ENCODE data around the gene SLC38A2. TPM values are rescaled to one million over a fixed set of nuclear protein-coding genes. Genes with fewer than 3 reads are reported as not detected.
A peak's percentile ranks its signal among the peaks of the same experiment; 100 is the strongest.

SLC38A2 gene
- total RNA-seq, 1 experiment from 2014 or later = 381 TPM

DNA sequence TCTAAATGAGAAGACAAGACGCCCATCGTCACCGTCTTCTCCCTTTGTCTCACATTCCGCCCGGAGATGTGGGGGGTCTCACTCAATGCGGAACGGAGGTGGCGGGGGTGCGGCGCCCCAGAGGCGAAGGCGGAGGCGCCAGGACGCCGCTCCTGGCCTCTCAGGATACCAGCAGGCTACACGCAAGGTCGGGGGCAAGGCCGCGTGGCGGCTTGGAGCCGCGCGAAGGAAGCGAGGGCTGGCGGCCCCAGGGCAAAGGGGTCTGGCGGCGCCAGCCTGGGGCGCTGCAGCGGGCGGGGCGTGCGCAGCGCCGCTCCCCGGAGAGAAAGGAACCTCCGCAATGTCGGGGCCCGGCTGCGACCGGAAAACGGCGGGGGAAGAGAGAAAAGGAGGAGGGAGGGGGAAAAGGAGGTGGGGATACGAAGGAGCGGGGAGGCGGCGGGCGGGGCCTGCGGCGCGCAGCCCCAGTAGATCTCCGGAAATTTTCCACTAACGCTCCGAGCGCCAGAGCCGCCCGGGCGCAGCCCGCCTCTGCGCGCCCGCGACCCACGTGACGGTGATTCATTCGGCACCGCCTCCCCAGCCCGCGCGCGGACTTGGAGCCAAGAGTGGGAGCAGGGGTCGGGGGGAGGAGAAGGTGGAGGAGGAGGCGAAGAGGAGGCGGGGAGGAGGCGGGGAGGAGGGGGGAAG, 10.5 kb upstream of the SLC38A2 start:
- CTCF ChIA-PET = no interaction called here
- Mint-ChIP-seq H3K27ac (peak overlapping the region; percentile 99), H3K4me3 (peak overlapping the region; percentile 89), H3K9me3 (peaks cover 10% of the 10 kb centered on the region), H3K4me1 (peaks cover 67% of the 10 kb centered on the region), H3K36me3 (peaks cover 10% of the 10 kb centered on the region), H3K27me3 (ENCODE audit: low read depth) (no peaks in the 10 kb centered on the region; the same call in 1 of the 2 replicates)
- POLR2A ChIA-PET = interaction anchor here (1.2 to 1.5 kb wide), 3 partner anchors 10 to 278 kb away, joined by 4 to 9 read pairs (median 4); no protein-coding TSS in a partner anchor
- peak; percentile 68 for ATAC-seq
- DNase-seq (ENCODE audit: low spot score) = peak; percentile 90
- TF ChIP-seq MYBL2 (CRISPR knock-in tag; IDR thresholded peaks at IDR 0.05) (peak; percentile 79), RORB (CRISPR knock-in tag; IDR thresholded peaks at IDR 0.05) (no peak), CREM (CRISPR knock-in tag; IDR thresholded peaks at IDR 0.05) (peak; percentile 59; the same call in 1 of the 2 replicates), TP53 (CRISPR knock-in tag; IDR thresholded peaks at IDR 0.05) (no peak), ZNF263 (CRISPR knock-in tag; IDR thresholded peaks at IDR 0.05; ENCODE audit: low read depth) (no peak), ZNF423 (CRISPR knock-in tag; IDR thresholded peaks at IDR 0.05) (peak; percentile 87), ESRRA (CRISPR knock-in tag; IDR thresholded peaks at IDR 0.05; ENCODE audit: borderline replicate concordance) (peak; percentile 46; the same call in 1 of the 2 replicates), SP1 (CRISPR knock-in tag; conservative IDR thresholded peaks at IDR 0.05) (peak; percentile 64), NR3C1 (CRISPR knock-in tag; conservative IDR thresholded peaks at IDR 0.05; ENCODE audit: low read depth) (no peak), FOXP1 (CRISPR knock-in tag; IDR thresholded peaks at IDR 0.05; ENCODE audit: borderline replicate concordance) (peak; percentile 91), ZNF317 (CRISPR knock-in tag; IDR thresholded peaks at IDR 0.05; ENCODE audit: borderline replicate concordance, low read depth) (0 out of 2 replicates have a peak, but pooled peaks have one; percentile 26), ATF1 (CRISPR knock-in tag; IDR thresholded peaks at IDR 0.05) (no peak), GABPB1 (CRISPR knock-in tag; IDR thresholded peaks at IDR 0.05) (peak; percentile 67), CBFB (CRISPR knock-in tag; IDR thresholded peaks at IDR 0.05; ENCODE audit: low read depth) (no peak), ELF4 (CRISPR knock-in tag; IDR thresholded peaks at IDR 0.05; ENCODE audit: low read depth) (peak; percentile 73; the same call in 1 of the 2 replicates)
- TF ChIP-seq, protein P1, sequence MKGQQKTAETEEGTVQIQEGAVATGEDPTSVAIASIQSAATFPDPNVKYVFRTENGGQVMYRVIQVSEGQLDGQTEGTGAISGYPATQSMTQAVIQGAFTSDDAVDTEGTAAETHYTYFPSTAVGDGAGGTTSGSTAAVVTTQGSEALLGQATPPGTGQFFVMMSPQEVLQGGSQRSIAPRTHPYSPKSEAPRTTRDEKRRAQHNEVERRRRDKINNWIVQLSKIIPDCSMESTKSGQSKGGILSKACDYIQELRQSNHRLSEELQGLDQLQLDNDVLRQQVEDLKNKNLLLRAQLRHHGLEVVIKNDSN (CRISPR knock-in tag; IDR thresholded peaks at IDR 0.05) = peak; percentile 78
- TF ChIP-seq, protein P2, sequence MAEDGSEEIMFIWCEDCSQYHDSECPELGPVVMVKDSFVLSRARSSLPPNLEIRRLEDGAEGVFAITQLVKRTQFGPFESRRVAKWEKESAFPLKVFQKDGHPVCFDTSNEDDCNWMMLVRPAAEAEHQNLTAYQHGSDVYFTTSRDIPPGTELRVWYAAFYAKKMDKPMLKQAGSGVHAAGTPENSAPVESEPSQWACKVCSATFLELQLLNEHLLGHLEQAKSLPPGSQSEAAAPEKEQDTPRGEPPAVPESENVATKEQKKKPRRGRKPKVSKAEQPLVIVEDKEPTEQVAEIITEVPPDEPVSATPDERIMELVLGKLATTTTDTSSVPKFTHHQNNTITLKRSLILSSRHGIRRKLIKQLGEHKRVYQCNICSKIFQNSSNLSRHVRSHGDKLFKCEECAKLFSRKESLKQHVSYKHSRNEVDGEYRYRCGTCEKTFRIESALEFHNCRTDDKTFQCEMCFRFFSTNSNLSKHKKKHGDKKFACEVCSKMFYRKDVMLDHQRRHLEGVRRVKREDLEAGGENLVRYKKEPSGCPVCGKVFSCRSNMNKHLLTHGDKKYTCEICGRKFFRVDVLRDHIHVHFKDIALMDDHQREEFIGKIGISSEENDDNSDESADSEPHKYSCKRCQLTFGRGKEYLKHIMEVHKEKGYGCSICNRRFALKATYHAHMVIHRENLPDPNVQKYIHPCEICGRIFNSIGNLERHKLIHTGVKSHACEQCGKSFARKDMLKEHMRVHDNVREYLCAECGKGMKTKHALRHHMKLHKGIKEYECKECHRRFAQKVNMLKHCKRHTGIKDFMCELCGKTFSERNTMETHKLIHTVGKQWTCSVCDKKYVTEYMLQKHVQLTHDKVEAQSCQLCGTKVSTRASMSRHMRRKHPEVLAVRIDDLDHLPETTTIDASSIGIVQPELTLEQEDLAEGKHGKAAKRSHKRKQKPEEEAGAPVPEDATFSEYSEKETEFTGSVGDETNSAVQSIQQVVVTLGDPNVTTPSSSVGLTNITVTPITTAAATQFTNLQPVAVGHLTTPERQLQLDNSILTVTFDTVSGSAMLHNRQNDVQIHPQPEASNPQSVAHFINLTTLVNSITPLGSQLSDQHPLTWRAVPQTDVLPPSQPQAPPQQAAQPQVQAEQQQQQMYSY (CRISPR knock-in tag; IDR thresholded peaks at IDR 0.05) = no peak
- TF ChIP-seq, protein P3, sequence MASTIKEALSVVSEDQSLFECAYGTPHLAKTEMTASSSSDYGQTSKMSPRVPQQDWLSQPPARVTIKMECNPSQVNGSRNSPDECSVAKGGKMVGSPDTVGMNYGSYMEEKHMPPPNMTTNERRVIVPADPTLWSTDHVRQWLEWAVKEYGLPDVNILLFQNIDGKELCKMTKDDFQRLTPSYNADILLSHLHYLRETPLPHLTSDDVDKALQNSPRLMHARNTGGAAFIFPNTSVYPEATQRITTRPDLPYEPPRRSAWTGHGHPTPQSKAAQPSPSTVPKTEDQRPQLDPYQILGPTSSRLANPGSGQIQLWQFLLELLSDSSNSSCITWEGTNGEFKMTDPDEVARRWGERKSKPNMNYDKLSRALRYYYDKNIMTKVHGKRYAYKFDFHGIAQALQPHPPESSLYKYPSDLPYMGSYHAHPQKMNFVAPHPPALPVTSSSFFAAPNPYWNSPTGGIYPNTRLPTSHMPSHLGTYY (CRISPR knock-in tag; IDR thresholded peaks at IDR 0.05) = no peak
- TF ChIP-seq, protein P4, sequence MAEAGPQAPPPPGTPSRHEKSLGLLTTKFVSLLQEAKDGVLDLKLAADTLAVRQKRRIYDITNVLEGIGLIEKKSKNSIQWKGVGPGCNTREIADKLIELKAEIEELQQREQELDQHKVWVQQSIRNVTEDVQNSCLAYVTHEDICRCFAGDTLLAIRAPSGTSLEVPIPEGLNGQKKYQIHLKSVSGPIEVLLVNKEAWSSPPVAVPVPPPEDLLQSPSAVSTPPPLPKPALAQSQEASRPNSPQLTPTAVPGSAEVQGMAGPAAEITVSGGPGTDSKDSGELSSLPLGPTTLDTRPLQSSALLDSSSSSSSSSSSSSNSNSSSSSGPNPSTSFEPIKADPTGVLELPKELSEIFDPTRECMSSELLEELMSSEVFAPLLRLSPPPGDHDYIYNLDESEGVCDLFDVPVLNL (CRISPR knock-in tag; IDR thresholded peaks at IDR 0.05; ENCODE audit: borderline replicate concordance, low read depth) = no peak
- TF ChIP-seq, protein P5, sequence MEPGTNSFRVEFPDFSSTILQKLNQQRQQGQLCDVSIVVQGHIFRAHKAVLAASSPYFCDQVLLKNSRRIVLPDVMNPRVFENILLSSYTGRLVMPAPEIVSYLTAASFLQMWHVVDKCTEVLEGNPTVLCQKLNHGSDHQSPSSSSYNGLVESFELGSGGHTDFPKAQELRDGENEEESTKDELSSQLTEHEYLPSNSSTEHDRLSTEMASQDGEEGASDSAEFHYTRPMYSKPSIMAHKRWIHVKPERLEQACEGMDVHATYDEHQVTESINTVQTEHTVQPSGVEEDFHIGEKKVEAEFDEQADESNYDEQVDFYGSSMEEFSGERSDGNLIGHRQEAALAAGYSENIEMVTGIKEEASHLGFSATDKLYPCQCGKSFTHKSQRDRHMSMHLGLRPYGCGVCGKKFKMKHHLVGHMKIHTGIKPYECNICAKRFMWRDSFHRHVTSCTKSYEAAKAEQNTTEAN (CRISPR knock-in tag; IDR thresholded peaks at IDR 0.05) = peak; percentile 70; the same call in 1 of the 2 replicates
- TF ChIP-seq, protein P6, sequence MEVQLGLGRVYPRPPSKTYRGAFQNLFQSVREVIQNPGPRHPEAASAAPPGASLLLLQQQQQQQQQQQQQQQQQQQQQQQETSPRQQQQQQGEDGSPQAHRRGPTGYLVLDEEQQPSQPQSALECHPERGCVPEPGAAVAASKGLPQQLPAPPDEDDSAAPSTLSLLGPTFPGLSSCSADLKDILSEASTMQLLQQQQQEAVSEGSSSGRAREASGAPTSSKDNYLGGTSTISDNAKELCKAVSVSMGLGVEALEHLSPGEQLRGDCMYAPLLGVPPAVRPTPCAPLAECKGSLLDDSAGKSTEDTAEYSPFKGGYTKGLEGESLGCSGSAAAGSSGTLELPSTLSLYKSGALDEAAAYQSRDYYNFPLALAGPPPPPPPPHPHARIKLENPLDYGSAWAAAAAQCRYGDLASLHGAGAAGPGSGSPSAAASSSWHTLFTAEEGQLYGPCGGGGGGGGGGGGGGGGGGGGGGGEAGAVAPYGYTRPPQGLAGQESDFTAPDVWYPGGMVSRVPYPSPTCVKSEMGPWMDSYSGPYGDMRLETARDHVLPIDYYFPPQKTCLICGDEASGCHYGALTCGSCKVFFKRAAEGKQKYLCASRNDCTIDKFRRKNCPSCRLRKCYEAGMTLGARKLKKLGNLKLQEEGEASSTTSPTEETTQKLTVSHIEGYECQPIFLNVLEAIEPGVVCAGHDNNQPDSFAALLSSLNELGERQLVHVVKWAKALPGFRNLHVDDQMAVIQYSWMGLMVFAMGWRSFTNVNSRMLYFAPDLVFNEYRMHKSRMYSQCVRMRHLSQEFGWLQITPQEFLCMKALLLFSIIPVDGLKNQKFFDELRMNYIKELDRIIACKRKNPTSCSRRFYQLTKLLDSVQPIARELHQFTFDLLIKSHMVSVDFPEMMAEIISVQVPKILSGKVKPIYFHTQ (CRISPR knock-in tag; IDR thresholded peaks at IDR 0.05) = no peak
- TF ChIP-seq, protein P7, sequence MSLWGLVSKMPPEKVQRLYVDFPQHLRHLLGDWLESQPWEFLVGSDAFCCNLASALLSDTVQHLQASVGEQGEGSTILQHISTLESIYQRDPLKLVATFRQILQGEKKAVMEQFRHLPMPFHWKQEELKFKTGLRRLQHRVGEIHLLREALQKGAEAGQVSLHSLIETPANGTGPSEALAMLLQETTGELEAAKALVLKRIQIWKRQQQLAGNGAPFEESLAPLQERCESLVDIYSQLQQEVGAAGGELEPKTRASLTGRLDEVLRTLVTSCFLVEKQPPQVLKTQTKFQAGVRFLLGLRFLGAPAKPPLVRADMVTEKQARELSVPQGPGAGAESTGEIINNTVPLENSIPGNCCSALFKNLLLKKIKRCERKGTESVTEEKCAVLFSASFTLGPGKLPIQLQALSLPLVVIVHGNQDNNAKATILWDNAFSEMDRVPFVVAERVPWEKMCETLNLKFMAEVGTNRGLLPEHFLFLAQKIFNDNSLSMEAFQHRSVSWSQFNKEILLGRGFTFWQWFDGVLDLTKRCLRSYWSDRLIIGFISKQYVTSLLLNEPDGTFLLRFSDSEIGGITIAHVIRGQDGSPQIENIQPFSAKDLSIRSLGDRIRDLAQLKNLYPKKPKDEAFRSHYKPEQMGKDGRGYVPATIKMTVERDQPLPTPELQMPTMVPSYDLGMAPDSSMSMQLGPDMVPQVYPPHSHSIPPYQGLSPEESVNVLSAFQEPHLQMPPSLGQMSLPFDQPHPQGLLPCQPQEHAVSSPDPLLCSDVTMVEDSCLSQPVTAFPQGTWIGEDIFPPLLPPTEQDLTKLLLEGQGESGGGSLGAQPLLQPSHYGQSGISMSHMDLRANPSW (CRISPR knock-in tag; conservative IDR thresholded peaks at IDR 0.05; ENCODE audit: low read depth) = no peak
- TF ChIP-seq, protein P8, sequence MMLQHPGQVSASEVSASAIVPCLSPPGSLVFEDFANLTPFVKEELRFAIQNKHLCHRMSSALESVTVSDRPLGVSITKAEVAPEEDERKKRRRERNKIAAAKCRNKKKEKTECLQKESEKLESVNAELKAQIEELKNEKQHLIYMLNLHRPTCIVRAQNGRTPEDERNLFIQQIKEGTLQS (CRISPR knock-in tag; conservative IDR thresholded peaks at IDR 0.05) = no peak
